Measurements from ENCODE around the gene FOXD4L5.
"Not testable (repeated sequence)": the region's sequence is repeated elsewhere in the genome, so short reads cannot be mapped to it uniquely, and the experiment has no call there.

FOXD4L5 gene

GRCh38 chr9:65285109-65285508, at the start of gene FOXD4L5:
FOXD4L5 (minus strand) TSS chr9:65285209; CDS start chr9:65284377, 832 bp downstream.
- not testable (repeated sequence) for DNase-seq (ENCODE audit: low read depth in 2 of 2)

DNA sequence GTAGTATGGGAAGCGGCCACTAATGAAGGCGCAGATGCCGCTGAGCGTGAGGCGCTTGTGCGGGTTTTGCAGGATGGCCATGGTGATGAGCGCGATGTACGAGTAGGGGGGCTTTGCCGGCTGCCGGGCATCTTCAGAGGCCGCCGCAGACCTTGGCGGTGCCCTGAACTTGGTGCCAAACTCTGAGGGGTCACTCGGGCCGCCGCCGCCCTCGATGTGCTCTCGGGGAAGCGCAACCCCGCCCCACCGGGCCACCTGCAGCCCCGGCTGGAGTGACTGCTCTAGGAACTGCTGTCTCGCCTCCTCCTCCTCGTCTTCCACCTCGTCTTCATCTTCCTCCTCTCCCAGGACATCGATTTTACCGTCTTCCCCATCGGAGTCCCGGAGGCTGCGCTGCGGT, 1.1 kb downstream of the FOXD4L5 start:
- DNase-seq (ENCODE audit: low read depth in 2 of 2): not testable (repeated sequence)

GRCh38 chr9:65282976-65283375, 2.0 kb downstream of the FOXD4L5 start:
- not testable (repeated sequence) for DNase-seq (ENCODE audit: low read depth in 2 of 2)
